Hepatocyte (in vitro differentiated cells): ENCODE results near the gene RBPMS2. TPM values are rescaled to one million over a fixed set of nuclear protein-coding genes. Genes with fewer than 3 reads are reported as not detected.

Experiments
- DNase-seq: peaks from one replicate; pipeline ENCODE4 v3.0.0-alpha.2; 2016; ENCODE audit warnings: low spot score
- H2AFZ ChIP-seq: fragments of 200-600 bp; sonication (generic); 2 replicates; pipeline ENCODE4 v1.6.0; 2016; ENCODE audit warnings: antibody characterized with exemption, mild to moderate bottlenecking
- H3K27ac ChIP-seq: fragments of 200-600 bp; sonication (generic); 2 replicates; pipeline ENCODE4 v1.5.1; 2016; ENCODE audit warnings: mild to moderate bottlenecking
- H3K27me3 ChIP-seq: fragments of 200-600 bp; sonication (generic); 2 replicates; pipeline ENCODE4 v1.6.1; 2016
- H3K36me3 ChIP-seq: fragments of 200-600 bp; sonication (generic); replicated peaks from 2 replicates; pipeline ENCODE4 v1.5.1; 2016; ENCODE audit warnings: low read depth; ENCODE audit not compliant: insufficient read depth
- H3K4me1 ChIP-seq: fragments of 200-600 bp; sonication (generic); 2 replicates; pipeline ENCODE4 v1.5.1; 2016; ENCODE audit warnings: mild to moderate bottlenecking, moderate library complexity; ENCODE audit not compliant: insufficient read depth
- H3K4me2 ChIP-seq: fragments of 200-600 bp; sonication (generic); 2 replicates; pipeline ENCODE4 v1.6.0; 2016
- H3K4me3 ChIP-seq: fragments of 200-600 bp; sonication (generic); 2 replicates; pipeline ENCODE4 v1.5.1; 2016; ENCODE audit warnings: mild to moderate bottlenecking
- H3K79me2 ChIP-seq: fragments of 200-600 bp; sonication (generic); 2 replicates; pipeline ENCODE4 v1.6.0; 2017; ENCODE audit warnings: mild to moderate bottlenecking
- H3K9me2 ChIP-seq: fragments of 200-600 bp; sonication (generic); replicated peaks from 2 replicates; pipeline ENCODE4 v1.6.0; 2017; ENCODE audit warnings: mild to moderate bottlenecking; ENCODE audit not compliant: insufficient read depth
- H3K9me3 ChIP-seq: fragments of 200-600 bp; sonication (generic); 2 replicates; pipeline ENCODE4 v1.5.1; 2016; ENCODE audit warnings: low read depth, mild to moderate bottlenecking
- H4K20me1 ChIP-seq: fragments of 200-600 bp; sonication (generic); 2 replicates; pipeline ENCODE4 v1.6.0; 2016; ENCODE audit warnings: mild to moderate bottlenecking; ENCODE audit not compliant: insufficient read depth, poor library complexity, severe bottlenecking
- CTCF ChIP-seq: fragments of 200-600 bp; sonication (generic); IDR thresholded peaks from 2 replicates; pipeline ENCODE4 v1.5.1; 2016; ENCODE audit warnings: antibody characterized with exemption, mild to moderate bottlenecking; ENCODE audit not compliant: poor library complexity
- EZH2 ChIP-seq: fragments of 200-600 bp; sonication (generic); IDR thresholded peaks from 2 replicates; pipeline ENCODE4 v1.6.1; 2016; ENCODE audit warnings: antibody characterized with exemption, mild to moderate bottlenecking, borderline replicate concordance
- EZH2phosphoT487 ChIP-seq: fragments of 200-600 bp; sonication (generic); IDR thresholded peaks from one replicate; pipeline ENCODE4 v1.6.1; 2018; ENCODE audit warnings: antibody characterized with exemption, mild to moderate bottlenecking, low read depth, moderate library complexity; ENCODE audit not compliant: unreplicated experiment, severe bottlenecking
- WGBS: methylation state at CpG from one replicate; pipeline ENCODE4 v1.1.6; 2016; ENCODE audit warnings: low lambda C conversion rate; ENCODE audit errors: missing lambda C conversion rate; 5-methylcytosine and 5-hydroxymethylcytosine counted together
- polyA plus RNA-seq: library from polyadenylated mRNA; unstranded; fragments of >200 nt; fragmentation: Nextera tagmentation; extraction: Ambion mirVana; gene quantifications from 2 replicates; pipeline ENCODE4 v1.2.1, GENCODE V29; 2016
- total RNA-seq: library from RNA; depleted of rRNA; stranded (reverse); fragments of >200 nt; gene quantifications from 2 replicates; pipeline ENCODE4 v1.2.3, GENCODE V29; 2014

RBPMS2 gene
- total and polyA plus RNA-seq, 2 experiments from 2014 or later = 0.27 to 18.0 TPM

DNA sequence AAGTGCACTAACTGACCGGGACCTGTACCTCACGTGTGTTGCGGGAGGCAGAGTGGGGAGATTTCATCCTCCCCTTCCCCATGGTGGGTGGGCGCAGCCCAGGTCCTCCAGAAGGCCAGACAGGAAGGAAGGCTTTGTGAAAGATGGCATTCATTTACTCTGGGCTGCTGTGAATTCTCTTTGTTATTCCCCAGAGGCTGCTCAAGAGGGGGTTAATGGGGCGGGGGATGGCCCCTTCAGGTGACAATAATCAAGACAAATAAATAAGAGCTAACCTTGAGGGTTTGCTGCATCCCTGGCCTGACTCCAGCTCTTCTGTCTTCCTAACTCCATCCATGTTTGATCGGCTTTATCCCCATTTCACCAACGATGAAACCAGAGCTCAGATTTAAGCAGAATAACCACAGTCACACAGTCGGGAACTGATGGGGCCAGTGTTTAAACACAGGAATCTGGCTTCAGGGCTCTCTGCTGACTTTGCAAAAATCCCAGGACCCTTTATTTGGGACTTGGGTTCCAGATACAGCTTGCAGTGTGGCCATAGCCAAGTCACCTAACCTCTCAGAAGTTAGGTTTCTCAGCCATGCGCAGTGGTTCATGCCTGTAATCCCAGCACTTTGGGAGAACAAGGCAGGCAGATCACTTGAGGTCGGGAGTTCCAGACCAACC lies 33.5 kb upstream of the RBPMS2 start:
- Histone ChIP-seq H3K79me2 (no peaks in the 10 kb centered on the region), H4K20me1 (no peaks in the 10 kb centered on the region), H3K4me3 (no peak overlapping the region), H2AFZ (no peak overlapping the region), H3K36me3 (no peaks in the 10 kb centered on the region), H3K4me1 (no peaks in the 10 kb centered on the region), H3K9me3 (no peaks in the 10 kb centered on the region), H3K27me3 (no peaks in the 10 kb centered on the region), H3K9me2 (no peaks in the 10 kb centered on the region), H3K27ac (no peak overlapping the region), H3K4me2 (no peak overlapping the region)
- 59% methylated on average over 10 of the region's 10 CpGs for WGBS
- no peak for DNase-seq
- TF ChIP-seq CTCF (no peak), EZH2phosphoT487 (no peak), EZH2 (no peak)

- H3K4me3 ChIP-seq = no peak overlapping the region
- WGBS = 82% methylated on average over 2 of the region's 6 CpGs
- H3K4me2 ChIP-seq = no peak overlapping the region
- no peaks in the 10 kb centered on the region for H4K20me1 ChIP-seq
- no peaks in the 10 kb centered on the region for H3K9me3 ChIP-seq
- no peaks in the 10 kb centered on the region for H3K36me3 ChIP-seq
- no peaks in the 10 kb centered on the region for H3K27me3 ChIP-seq
- H2AFZ ChIP-seq = no peak overlapping the region
- H3K79me2 ChIP-seq = no peaks in the 10 kb centered on the region
- DNase-seq = no peak
- no peaks in the 10 kb centered on the region for H3K4me1 ChIP-seq
- H3K27ac ChIP-seq = no peak overlapping the region
- TF ChIP-seq CTCF = no peak
- TF ChIP-seq EZH2 = no peak
- no peak for TF ChIP-seq EZH2phosphoT487
- H3K9me2 ChIP-seq = no peaks in the 10 kb centered on the region
Observed at GRCh38 chr15:64807751-64808222, 32.4 kb upstream of the RBPMS2 start.

- H3K27ac ChIP-seq = no peak overlapping the region
- 80% methylated on average over 12 of the region's 13 CpGs for WGBS
- no peak overlapping the region for H2AFZ ChIP-seq
- no peaks in the 10 kb centered on the region for H3K79me2 ChIP-seq
- H3K4me2 ChIP-seq = no peak overlapping the region
- H3K4me1 ChIP-seq = peaks cover 2% of the 10 kb centered on the region
- no peaks in the 10 kb centered on the region for H3K36me3 ChIP-seq
- no peak overlapping the region for H3K4me3 ChIP-seq
- H4K20me1 ChIP-seq = no peaks in the 10 kb centered on the region
- no peak for TF ChIP-seq EZH2
- TF ChIP-seq EZH2phosphoT487 = no peak
- TF ChIP-seq CTCF = no peak
- no peaks in the 10 kb centered on the region for H3K9me3 ChIP-seq
- no peaks in the 10 kb centered on the region for H3K9me2 ChIP-seq
- no peak for DNase-seq
- H3K27me3 ChIP-seq = no peaks in the 10 kb centered on the region
Observed at GRCh38 chr15:64807051-64807749, 31.8 kb upstream of the RBPMS2 start.
